ENCODE results near the gene NKTR. TPM values are rescaled to one million over a fixed set of nuclear protein-coding genes. Genes with fewer than 3 reads are reported as not detected.
"Not testable (repeated sequence)": the region's sequence is repeated elsewhere in the genome, so short reads cannot be mapped to it uniquely, and the experiment has no call there.

NKTR gene
- total RNA-seq = 324 TPM

- H3K27me3 ChIP-seq (ENCODE audit: insufficient read depth, low read length) = no peaks in the 10 kb centered on the region
- H3K4me1 ChIP-seq (ENCODE audit: insufficient read depth, low read length) = peaks cover 35% of the 10 kb centered on the region
- H3K4me3 ChIP-seq (ENCODE audit: low read length) = peak within 1 kb of the TSS; percentile 76
- no peaks in the 10 kb centered on the region for H3K9me3 ChIP-seq (ENCODE audit: low read depth, low read length)
Observed at GRCh38 chr3:42600111-42600957, at the start of gene NKTR. TSS of gene NKTR (plus strand) at chr3:42600686. CDS start at chr3:42601007, 321 bp downstream.

GRCh38 chr3:42552830-42553229, 47.7 kb upstream of the NKTR start:
- no peaks in the 10 kb centered on the region for H3K27me3 ChIP-seq (ENCODE audit: insufficient read depth, low read length)
- peaks cover 10% of the 10 kb centered on the region for H3K4me1 ChIP-seq (ENCODE audit: insufficient read depth, low read length)
- no peak overlapping the region for H3K4me3 ChIP-seq (ENCODE audit: low read length)
- H3K9me3 ChIP-seq (ENCODE audit: low read depth, low read length) = no peaks in the 10 kb centered on the region

GRCh38 chr3:42556089-42556632, 44.3 kb upstream of the NKTR start:
- Histone ChIP-seq H3K9me3 (ENCODE audit: low read depth, low read length) (no peaks in the 10 kb centered on the region), H3K4me3 (ENCODE audit: low read length) (no peak overlapping the region), H3K4me1 (ENCODE audit: insufficient read depth, low read length) (peaks cover 10% of the 10 kb centered on the region), H3K27me3 (ENCODE audit: insufficient read depth, low read length) (no peaks in the 10 kb centered on the region)

DNA sequence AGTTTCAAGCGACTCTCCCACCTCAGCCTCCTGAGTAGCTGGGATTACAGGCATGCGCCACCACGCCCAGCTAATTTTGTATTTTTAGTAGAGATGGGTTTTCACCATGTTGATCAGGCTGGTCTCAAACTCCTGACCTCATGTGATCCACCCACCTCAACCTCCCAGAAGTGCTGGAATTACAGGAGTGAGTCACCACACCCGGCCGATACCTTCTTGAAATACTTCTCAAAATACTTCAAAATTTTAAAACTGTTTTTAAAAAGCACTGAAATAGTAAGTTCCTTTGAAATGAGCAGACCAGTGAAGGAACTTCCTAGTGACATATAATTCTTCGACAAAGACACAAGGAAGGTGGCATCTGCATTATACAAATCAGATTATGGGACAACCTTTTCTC, 43.7 kb upstream of the NKTR start:
- H3K4me3 ChIP-seq (ENCODE audit: low read length); H3K27me3 ChIP-seq (ENCODE audit: insufficient read depth, low read length); H3K9me3 ChIP-seq (ENCODE audit: low read depth, low read length): not testable (repeated sequence)
- H3K4me1 ChIP-seq (ENCODE audit: insufficient read depth, low read length) = peaks cover 10% of the 10 kb centered on the region

DNA sequence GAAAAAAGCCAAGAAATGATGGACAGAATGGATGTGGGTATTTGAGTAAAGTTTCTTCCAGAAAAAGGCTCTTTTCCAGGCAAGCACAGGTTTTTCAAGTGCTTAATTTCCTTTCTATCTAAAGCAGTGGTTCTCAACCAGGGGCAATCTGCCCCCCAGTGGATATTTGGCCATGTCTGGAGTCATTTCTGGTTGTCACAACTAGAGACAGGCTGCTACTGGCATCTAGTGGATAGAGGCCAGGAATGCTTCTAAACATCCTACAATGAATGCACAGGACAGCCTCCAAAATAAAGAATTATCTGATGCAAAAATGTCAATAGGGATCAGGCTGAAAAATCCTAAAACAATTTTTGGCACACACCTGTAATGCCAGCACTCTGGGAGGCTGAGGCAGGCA, 42.6 kb upstream of the NKTR start:
- peaks cover 10% of the 10 kb centered on the region for H3K4me1 ChIP-seq (ENCODE audit: insufficient read depth, low read length)
- H3K9me3 ChIP-seq (ENCODE audit: low read depth, low read length) = no peaks in the 10 kb centered on the region
- H3K4me3 ChIP-seq (ENCODE audit: low read length) = no peak overlapping the region
- H3K27me3 ChIP-seq (ENCODE audit: insufficient read depth, low read length) = no peaks in the 10 kb centered on the region

DNA sequence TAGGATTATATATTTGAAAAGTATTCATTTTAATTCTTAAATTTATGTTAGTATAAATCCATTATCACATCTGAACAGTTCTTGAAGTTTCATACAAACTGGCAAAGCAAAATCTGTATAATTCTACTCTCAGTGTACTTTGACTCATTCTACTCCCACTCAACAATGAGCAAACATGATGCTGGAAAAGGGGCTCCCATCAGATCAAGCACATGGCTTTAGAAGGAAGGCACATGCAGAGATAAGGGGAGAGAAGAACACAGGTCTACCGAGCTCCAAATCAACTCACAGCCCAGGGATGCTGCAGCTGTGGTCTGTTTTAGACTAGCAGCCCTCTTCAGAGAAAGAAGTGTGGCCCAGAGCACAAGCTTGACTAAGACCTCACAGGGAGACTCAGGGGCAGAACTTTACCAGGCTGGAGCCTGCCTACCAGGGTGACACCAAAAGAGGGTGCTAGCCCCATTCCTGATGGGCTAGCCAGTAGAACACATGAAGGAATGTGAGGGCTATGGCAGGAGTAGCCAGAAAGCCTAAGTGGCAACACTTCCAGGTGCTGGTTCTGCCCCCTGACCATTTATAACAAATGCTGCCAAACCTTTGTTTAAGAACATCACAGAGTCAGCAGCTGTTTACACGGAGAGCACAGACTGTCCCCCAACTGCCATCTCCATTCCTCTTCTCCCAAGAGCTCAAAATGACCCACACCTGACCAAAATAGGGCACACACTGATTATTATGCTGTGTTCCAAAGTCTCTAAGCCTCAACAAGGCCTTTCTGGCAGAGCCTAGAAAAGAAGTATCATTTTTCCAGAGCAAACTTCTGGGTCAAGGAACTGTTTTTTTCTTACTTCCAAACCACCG, 38.2 kb upstream of the NKTR start:
- Histone ChIP-seq H3K4me1 (ENCODE audit: insufficient read depth, low read length) (no peaks in the 10 kb centered on the region), H3K27me3 (ENCODE audit: insufficient read depth, low read length) (no peaks in the 10 kb centered on the region), H3K4me3 (ENCODE audit: low read length) (no peak overlapping the region), H3K9me3 (ENCODE audit: low read depth, low read length) (no peaks in the 10 kb centered on the region)

- peaks cover 9% of the 10 kb centered on the region for H3K9me3 ChIP-seq (ENCODE audit: low read depth, low read length)
- no peaks in the 10 kb centered on the region for H3K4me1 ChIP-seq (ENCODE audit: insufficient read depth, low read length)
- H3K27me3 ChIP-seq (ENCODE audit: insufficient read depth, low read length) = no peaks in the 10 kb centered on the region
- H3K4me3 ChIP-seq (ENCODE audit: low read length) = no peak overlapping the region
Observed at GRCh38 chr3:42569593-42570142, 30.8 kb upstream of the NKTR start.

DNA sequence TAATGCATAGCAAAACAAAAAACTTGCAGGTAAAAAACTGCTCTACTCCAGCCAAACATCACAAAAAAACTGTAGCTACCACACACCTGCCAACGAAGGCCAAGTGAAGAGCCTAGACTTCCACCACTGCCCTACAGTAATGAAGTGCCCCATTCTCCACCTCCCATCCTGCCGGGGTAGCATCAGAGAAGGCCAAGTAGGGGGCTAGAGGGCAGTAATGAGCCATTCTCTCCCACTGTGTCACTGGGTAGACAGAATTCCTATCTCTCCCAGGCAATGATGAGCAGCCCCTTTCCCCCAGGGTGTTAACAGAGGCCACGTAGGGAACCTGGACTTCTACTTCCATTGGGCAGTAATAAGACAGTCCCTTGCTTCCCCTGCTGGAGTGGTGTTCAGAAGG, 28.2 kb upstream of the NKTR start:
- Histone ChIP-seq H3K27me3 (ENCODE audit: insufficient read depth, low read length) (no peaks in the 10 kb centered on the region), H3K4me3 (ENCODE audit: low read length) (no peak overlapping the region), H3K9me3 (ENCODE audit: low read depth, low read length) (peaks cover 22% of the 10 kb centered on the region), H3K4me1 (ENCODE audit: insufficient read depth, low read length) (no peaks in the 10 kb centered on the region)

DNA sequence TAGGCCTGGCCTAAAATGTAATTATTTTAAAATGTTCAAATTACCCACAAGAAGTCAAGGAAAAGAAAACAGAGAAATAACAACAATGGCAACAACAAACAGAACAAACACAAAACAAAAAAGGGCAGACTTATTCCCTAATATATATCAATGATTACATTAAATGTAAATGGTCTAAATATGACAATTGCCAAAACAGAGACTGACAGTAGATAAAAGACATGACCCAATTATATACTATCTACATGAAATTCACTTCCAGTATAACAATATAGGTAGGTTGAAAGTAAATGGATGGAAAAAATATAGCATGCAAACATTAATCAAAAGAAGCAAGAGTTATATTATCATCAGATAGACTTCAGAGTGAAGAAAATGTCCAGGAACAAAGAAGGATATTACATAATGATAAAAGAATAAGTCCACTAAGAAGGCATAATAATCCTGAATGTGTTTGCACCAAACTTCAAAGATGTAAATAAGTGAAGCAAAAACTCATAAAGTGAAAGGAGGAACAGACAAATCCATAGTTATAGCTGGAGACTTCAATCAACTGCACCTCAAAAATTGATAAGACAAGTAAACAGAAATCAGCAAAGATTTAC, 25.2 kb upstream of the NKTR start:
- Histone ChIP-seq H3K4me3 (ENCODE audit: low read length) (no peak overlapping the region), H3K9me3 (ENCODE audit: low read depth, low read length) (peaks cover 22% of the 10 kb centered on the region), H3K4me1 (ENCODE audit: insufficient read depth, low read length) (peaks cover under 1% of the 10 kb centered on the region), H3K27me3 (ENCODE audit: insufficient read depth, low read length) (no peaks in the 10 kb centered on the region)

DNA sequence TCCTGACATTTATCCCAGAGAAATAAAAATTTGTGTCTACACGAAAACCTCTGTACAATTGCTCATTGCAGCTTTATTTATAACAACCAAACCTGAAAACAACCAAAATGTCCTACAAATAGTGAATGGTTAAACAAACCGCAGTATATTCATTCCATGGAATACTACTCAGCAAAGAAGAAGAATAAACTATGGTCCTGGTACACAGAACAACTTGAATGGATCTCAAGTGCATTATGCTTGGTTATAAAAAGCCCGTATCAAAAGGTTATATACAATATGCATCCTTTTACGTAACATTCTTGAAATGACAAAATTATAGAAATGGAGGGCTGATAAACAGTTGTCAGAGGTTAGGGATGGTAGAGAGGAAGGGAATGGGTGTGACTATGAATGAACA, 22.4 kb upstream of the NKTR start:
- peaks cover 22% of the 10 kb centered on the region for H3K9me3 ChIP-seq (ENCODE audit: low read depth, low read length)

GRCh38 chr3:42579346-42579745, 21.1 kb upstream of the NKTR start:
- peaks cover 16% of the 10 kb centered on the region for H3K9me3 ChIP-seq (ENCODE audit: low read depth, low read length)
- peaks cover 21% of the 10 kb centered on the region for H3K4me1 ChIP-seq (ENCODE audit: insufficient read depth, low read length)
- H3K27me3 ChIP-seq (ENCODE audit: insufficient read depth, low read length); H3K4me3 ChIP-seq (ENCODE audit: low read length): not testable (repeated sequence)

More for the DNA sequence above, 22.4 kb upstream of the NKTR start:
- no peak overlapping the region for H3K4me3 ChIP-seq (ENCODE audit: low read length)
- peaks cover 19% of the 10 kb centered on the region for H3K4me1 ChIP-seq (ENCODE audit: insufficient read depth, low read length)
- no peaks in the 10 kb centered on the region for H3K27me3 ChIP-seq (ENCODE audit: insufficient read depth, low read length)

DNA sequence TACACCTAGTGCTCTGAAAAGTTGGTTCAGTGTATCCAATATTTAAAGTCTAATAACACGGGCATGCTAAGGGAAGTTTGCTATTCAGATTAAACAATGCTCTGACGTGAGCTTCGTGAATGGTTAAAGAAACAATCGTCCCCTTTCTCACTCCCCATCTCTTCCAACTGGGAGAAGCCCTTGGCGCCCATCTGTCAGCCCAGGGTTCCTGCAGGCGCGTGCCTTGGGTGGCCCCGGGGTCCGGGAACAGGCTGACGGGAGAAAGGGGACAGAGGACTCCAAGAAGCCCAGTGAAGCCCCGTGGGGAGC, 19.1 kb upstream of the NKTR start:
- H3K9me3 ChIP-seq (ENCODE audit: low read depth, low read length) = no peaks in the 10 kb centered on the region
- H3K27me3 ChIP-seq (ENCODE audit: insufficient read depth, low read length) = no peaks in the 10 kb centered on the region
- peak overlapping the region; percentile 56 for H3K4me3 ChIP-seq (ENCODE audit: low read length)
- H3K4me1 ChIP-seq (ENCODE audit: insufficient read depth, low read length) = peaks cover 21% of the 10 kb centered on the region

DNA sequence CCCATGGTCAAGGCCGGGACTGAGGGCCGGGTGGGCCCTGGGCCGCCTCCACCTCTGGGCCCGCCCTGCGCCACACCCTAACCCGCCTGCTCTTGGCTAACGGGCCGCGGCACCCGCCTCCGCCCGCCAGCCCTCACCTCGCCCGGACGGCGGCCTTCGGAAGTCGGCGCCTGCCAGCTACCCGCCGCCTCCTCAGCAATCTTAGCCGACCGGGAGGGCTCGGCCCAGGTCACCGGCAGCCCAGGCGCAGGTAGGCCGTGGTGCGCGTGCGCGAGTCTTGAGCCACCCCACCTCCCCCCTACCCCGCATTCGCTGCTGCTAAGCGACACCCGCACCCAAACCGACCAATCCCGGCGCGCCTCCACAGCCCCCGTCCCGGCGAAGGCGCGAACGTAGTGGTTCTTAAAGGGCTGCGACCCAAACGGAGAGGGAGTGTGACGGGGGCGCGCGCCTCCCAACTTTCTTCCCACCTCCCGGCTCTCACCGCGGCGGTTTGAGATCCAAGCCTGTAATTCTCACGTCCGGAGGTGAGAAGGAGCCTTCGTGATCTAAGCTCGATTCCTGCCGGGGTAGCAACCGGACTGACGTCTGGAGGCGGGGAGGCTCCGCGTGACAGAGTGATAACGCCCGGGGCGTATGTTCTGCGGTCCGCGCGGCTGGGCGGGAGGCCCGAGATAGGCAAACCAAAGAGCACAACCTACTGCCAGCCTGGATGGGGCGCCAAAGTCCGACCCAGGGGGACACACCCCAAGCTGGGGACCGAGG, 18.6 kb upstream of the NKTR start, which contains the start of gene SEC22C:
SEC22C (minus strand) TSS at position 259 of the 765 bp plus-strand sequence. CDS start 12,921 bp downstream, outside the sequence.
- Histone ChIP-seq H3K4me1 (ENCODE audit: insufficient read depth, low read length) (peaks cover 21% of the 10 kb centered on the region), H3K4me3 (ENCODE audit: low read length) (peak within 1 kb of the TSS; percentile 56), H3K9me3 (ENCODE audit: low read depth, low read length) (no peaks in the 10 kb centered on the region), H3K27me3 (ENCODE audit: insufficient read depth, low read length) (no peaks in the 10 kb centered on the region)

DNA sequence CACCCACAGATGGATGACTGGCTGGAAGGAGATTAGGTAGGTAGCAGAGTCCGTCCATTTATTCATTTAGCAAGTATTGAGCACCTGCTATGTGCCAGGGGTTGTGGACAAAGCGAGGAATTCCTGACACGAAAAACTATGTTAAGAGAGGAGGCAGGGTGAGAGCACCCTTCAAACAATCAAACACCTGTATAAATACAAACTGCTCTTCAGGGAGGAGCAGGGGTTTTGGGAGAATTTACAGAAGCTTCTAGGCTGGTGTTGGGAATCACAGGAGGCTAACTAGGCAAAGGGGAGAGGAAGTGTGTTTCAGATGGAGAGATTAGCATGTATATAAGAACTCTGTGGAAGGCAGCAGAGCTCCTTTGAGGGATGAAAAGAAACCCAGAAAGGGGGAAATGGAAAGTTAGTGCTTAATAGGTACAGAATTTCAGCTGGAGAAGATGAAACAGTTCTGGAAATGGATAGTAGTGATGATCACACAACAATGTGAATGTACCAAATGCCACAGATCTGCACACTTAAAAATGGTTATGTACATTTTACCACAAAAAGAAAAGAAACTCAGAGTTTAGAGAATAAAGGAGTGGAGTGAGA, 17.9 kb upstream of the NKTR start:
- Histone ChIP-seq H3K4me3 (ENCODE audit: low read length) (peak overlapping the region; percentile 56), H3K4me1 (ENCODE audit: insufficient read depth, low read length) (peaks cover 21% of the 10 kb centered on the region), H3K9me3 (ENCODE audit: low read depth, low read length) (no peaks in the 10 kb centered on the region), H3K27me3 (ENCODE audit: insufficient read depth, low read length) (no peaks in the 10 kb centered on the region)

All from mononuclear cell (primary cell).